ENCODE measurements around the gene TRPV6. TPM values are rescaled to one million over a fixed set of nuclear protein-coding genes. Genes with fewer than 3 reads are reported as not detected.

TRPV6 gene
- total and polyA plus RNA-seq, 2 experiments from 2014 or later = 3.5 to 3.7 TPM

- no peaks in the 10 kb centered on the region for H3K36me3 ChIP-seq (replicated peaks; ENCODE audit: insufficient read depth, low read depth)
- H3K9me3 ChIP-seq (ENCODE audit: low read depth) = no peaks in the 10 kb centered on the region
- no peaks in the 10 kb centered on the region for H3K9me2 ChIP-seq (replicated peaks; ENCODE audit: insufficient read depth)
- no peak for DNase-seq (ENCODE audit: low spot score)
- no peak overlapping the region for H3K4me3 ChIP-seq
- no peak overlapping the region for H3K4me2 ChIP-seq
- TF ChIP-seq EZH2 (IDR thresholded peaks at IDR 0.05; ENCODE audit: borderline replicate concordance) (no peak), CTCF (IDR thresholded peaks at IDR 0.05; ENCODE audit: poor library complexity) (no peak), EZH2phosphoT487 (IDR thresholded peaks at IDR 0.05; ENCODE audit: low read depth, severe bottlenecking, unreplicated experiment) (no peak)
- no peaks in the 10 kb centered on the region for H4K20me1 ChIP-seq (ENCODE audit: insufficient read depth, poor library complexity, severe bottlenecking)
- no peak overlapping the region for H2AFZ ChIP-seq
- 98% methylated on average over 2 of the region's 2 CpGs for WGBS (ENCODE audit: low lambda C conversion rate, missing lambda C conversion rate)
- H3K27ac ChIP-seq = no peak overlapping the region
- no peaks in the 10 kb centered on the region for H3K4me1 ChIP-seq (ENCODE audit: insufficient read depth)
- H3K27me3 ChIP-seq = no peaks in the 10 kb centered on the region
- no peaks in the 10 kb centered on the region for H3K79me2 ChIP-seq
Observed at GRCh38 chr7:142869434-142869833, 16.1 kb downstream of the TRPV6 start.

GRCh38 chr7:142868986-142869415 is 16.5 kb downstream of the TRPV6 start:
- Histone ChIP-seq H3K27ac (no peak overlapping the region), H3K9me3 (ENCODE audit: low read depth) (no peaks in the 10 kb centered on the region), H2AFZ (no peak overlapping the region), H4K20me1 (ENCODE audit: insufficient read depth, poor library complexity, severe bottlenecking) (no peaks in the 10 kb centered on the region), H3K4me1 (ENCODE audit: insufficient read depth) (no peaks in the 10 kb centered on the region), H3K79me2 (no peaks in the 10 kb centered on the region), H3K9me2 (replicated peaks; ENCODE audit: insufficient read depth) (no peaks in the 10 kb centered on the region), H3K36me3 (replicated peaks; ENCODE audit: insufficient read depth, low read depth) (no peaks in the 10 kb centered on the region), H3K27me3 (no peaks in the 10 kb centered on the region), H3K4me2 (no peak overlapping the region), H3K4me3 (no peak overlapping the region)
- WGBS (ENCODE audit: low lambda C conversion rate, missing lambda C conversion rate) = 96% methylated on average over 11 of the region's 11 CpGs
- TF ChIP-seq EZH2 (IDR thresholded peaks at IDR 0.05; ENCODE audit: borderline replicate concordance) = no peak
- no peak for TF ChIP-seq EZH2phosphoT487 (IDR thresholded peaks at IDR 0.05; ENCODE audit: low read depth, severe bottlenecking, unreplicated experiment)
- no peak for TF ChIP-seq CTCF (IDR thresholded peaks at IDR 0.05; ENCODE audit: poor library complexity)
- no peak for DNase-seq (ENCODE audit: low spot score)

- no peaks in the 10 kb centered on the region for H4K20me1 ChIP-seq (ENCODE audit: insufficient read depth, poor library complexity, severe bottlenecking)
- H3K36me3 ChIP-seq (replicated peaks; ENCODE audit: insufficient read depth, low read depth) = no peaks in the 10 kb centered on the region
- no peak overlapping the region for H3K4me3 ChIP-seq
- H3K27me3 ChIP-seq = no peaks in the 10 kb centered on the region
- no peak for DNase-seq (ENCODE audit: low spot score)
- 92% methylated on average over 30 of the region's 31 CpGs for WGBS (ENCODE audit: low lambda C conversion rate, missing lambda C conversion rate)
- H2AFZ ChIP-seq = no peak overlapping the region
- H3K4me1 ChIP-seq (ENCODE audit: insufficient read depth) = no peaks in the 10 kb centered on the region
- no peak overlapping the region for H3K27ac ChIP-seq
- no peak for TF ChIP-seq CTCF (IDR thresholded peaks at IDR 0.05; ENCODE audit: poor library complexity)
- TF ChIP-seq EZH2phosphoT487 (IDR thresholded peaks at IDR 0.05; ENCODE audit: low read depth, severe bottlenecking, unreplicated experiment) = no peak
- TF ChIP-seq EZH2 (IDR thresholded peaks at IDR 0.05; ENCODE audit: borderline replicate concordance) = no peak
- H3K79me2 ChIP-seq = no peaks in the 10 kb centered on the region
- H3K4me2 ChIP-seq = no peak overlapping the region
- no peaks in the 10 kb centered on the region for H3K9me2 ChIP-seq (replicated peaks; ENCODE audit: insufficient read depth)
- H3K9me3 ChIP-seq (ENCODE audit: low read depth) = no peaks in the 10 kb centered on the region
Observed at GRCh38 chr7:142868188-142868985, 17.2 kb downstream of the TRPV6 start.
